Hepatocyte (in vitro differentiated cells): ENCODE results near the gene BPIFB6.

Experiments
- EZH2 ChIP-seq: fragments of 200-600 bp; sonication (generic); IDR thresholded peaks from 2 replicates; pipeline ENCODE4 v1.6.1; 2016; ENCODE audit warnings: antibody characterized with exemption, mild to moderate bottlenecking, borderline replicate concordance
- EZH2phosphoT487 ChIP-seq: fragments of 200-600 bp; sonication (generic); IDR thresholded peaks from one replicate; pipeline ENCODE4 v1.6.1; 2018; ENCODE audit warnings: antibody characterized with exemption, mild to moderate bottlenecking, low read depth, moderate library complexity; ENCODE audit not compliant: unreplicated experiment, severe bottlenecking
- TF ChIP-seq, protein P1 (sequence below): fragments of 200-600 bp; sonication (generic); IDR thresholded peaks from 2 replicates; pipeline ENCODE4 v1.5.1; 2016; ENCODE audit warnings: antibody characterized with exemption, mild to moderate bottlenecking; ENCODE audit not compliant: poor library complexity

- TF ChIP-seq, protein P1, sequence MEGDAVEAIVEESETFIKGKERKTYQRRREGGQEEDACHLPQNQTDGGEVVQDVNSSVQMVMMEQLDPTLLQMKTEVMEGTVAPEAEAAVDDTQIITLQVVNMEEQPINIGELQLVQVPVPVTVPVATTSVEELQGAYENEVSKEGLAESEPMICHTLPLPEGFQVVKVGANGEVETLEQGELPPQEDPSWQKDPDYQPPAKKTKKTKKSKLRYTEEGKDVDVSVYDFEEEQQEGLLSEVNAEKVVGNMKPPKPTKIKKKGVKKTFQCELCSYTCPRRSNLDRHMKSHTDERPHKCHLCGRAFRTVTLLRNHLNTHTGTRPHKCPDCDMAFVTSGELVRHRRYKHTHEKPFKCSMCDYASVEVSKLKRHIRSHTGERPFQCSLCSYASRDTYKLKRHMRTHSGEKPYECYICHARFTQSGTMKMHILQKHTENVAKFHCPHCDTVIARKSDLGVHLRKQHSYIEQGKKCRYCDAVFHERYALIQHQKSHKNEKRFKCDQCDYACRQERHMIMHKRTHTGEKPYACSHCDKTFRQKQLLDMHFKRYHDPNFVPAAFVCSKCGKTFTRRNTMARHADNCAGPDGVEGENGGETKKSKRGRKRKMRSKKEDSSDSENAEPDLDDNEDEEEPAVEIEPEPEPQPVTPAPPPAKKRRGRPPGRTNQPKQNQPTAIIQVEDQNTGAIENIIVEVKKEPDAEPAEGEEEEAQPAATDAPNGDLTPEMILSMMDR, result no peak
- TF ChIP-seq EZH2phosphoT487, result no peak
- TF ChIP-seq EZH2, result no peak
Observed at GRCh38 chr20:33059741-33060390, 28.4 kb downstream of the BPIFB6 start.
